ENCODE data around the gene C2orf68.
"Not testable (repeated sequence)": the region's sequence is repeated elsewhere in the genome, so short reads cannot be mapped to it uniquely, and the experiment has no call there.

The C2orf68 gene, protein sequence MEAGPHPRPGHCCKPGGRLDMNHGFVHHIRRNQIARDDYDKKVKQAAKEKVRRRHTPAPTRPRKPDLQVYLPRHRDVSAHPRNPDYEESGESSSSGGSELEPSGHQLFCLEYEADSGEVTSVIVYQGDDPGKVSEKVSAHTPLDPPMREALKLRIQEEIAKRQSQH

DNA sequence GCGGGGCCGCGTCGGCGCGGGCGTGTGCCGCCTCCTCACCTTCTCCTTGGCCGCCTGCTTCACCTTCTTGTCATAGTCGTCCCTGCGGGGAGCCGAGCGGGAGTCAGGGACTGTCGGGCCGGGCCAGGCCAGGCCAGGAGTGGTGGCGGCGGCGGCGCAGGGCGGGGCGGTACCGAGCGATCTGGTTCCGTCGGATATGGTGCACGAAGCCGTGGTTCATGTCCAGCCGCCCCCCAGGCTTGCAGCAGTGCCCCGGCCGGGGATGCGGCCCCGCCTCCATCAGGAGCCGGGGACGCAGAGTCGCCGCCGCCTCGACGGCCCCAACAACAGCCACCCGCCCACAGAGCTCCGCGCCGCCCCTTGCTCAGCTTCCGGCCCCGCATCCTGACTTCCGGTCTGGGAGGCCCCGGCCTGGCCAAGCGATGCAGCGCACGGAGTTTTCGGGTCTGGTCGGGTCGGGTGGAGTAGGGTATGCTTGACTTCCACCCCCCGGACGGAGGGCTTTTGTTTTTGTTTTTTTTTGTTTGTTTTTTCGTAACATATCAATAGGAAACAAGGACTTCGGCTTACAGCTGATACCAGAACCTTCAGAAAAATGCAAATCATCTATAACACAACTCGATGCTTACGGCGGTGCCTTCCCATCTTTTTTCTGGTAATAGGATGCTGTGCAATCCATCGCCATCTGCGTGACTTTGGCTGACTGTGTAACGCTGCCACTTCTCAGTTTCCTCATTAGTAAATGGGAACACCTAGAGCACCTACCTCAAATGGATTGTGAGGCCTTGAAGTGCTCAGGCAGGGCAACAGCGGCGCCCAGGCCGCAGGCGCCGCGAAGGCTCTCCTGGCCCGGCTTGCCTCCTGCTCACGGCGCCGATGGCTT is at the start of gene C2orf68:
C2orf68 (minus strand) TSS at position 362 of the 883 bp plus-strand sequence; CDS start at position 280, 82 bp downstream.
- peak; percentile 86 for DNase-seq (ENCODE audit: low read depth)

DNA sequence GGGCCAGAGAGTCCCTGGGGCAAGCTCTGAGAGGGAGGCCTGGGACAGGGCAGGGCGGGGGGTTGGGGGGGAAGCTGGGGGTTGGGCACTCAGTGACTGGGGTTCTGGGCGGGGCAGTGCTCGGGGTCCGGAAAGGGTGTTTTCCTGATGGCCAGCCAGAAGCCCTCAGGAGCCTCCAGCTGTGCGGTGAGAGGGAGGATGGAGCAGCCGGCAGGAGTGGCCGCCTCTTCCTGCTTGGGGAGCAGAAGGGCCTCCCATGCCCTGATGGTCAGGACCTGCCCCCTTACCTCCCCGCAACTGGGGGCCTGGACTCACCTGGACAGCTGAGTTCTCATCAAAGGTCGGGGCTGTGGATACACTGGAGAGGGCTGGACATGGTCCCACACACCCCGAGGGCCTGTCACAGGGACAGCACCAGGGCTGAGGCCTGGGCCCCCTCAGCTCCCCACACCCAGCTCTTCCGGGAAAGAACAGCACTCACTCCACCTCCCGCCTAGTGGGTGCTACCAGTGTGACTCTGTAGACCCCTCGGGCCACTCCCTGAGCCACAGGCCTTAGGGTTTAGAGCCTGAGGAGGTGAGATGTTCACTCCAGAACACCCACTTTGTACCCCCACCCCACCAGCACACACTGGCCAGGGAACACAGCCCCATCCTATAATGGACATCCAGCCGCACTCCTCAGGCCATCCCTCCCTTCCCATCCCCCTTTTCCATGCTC is 49.4 kb upstream of the C2orf68 start:
- DNase-seq (ENCODE audit: low read depth) = no peak

DNA sequence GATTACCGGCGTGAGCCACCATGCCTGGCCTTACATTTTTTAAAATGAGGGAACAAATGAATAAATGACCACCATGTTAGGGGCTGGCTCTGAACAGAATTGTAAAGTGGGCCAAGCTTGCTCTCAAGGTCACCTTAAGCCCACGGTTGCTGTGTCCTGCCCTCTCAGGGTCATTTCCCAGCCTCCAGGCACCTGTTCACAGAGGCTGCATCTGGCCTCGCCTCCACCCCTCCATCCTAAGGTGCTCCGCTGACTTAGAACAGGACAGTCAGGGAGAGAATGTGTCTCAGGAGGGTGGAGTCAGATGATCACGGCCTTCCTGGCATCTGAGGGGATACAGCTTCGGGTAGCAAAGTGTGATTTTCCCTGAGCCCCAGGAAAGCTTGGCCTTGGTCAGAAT is 48.9 kb upstream of the C2orf68 start:
- DNase-seq (ENCODE audit: low read depth) = no peak

DNA sequence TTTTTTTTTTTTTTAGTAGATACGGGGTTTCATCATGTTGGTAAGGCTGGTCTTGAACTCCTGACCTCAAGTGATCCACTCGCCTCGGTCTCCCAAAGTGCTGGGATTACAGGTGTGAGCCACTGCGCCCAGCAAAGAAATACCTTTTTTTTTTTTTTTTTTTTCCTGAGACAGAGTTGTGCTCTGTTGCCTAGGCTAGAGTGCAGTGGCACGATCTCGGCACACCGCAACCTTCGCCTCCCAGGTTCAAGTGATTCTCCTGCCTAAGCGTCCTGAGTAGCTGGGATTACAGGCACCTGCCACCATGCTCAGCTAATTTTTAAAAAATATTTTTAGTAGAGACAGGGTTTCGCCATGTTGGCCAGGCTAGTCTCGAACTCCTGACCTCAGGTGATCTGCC is 48.4 kb upstream of the C2orf68 start:
- not testable (repeated sequence) for DNase-seq (ENCODE audit: low read depth)

DNA sequence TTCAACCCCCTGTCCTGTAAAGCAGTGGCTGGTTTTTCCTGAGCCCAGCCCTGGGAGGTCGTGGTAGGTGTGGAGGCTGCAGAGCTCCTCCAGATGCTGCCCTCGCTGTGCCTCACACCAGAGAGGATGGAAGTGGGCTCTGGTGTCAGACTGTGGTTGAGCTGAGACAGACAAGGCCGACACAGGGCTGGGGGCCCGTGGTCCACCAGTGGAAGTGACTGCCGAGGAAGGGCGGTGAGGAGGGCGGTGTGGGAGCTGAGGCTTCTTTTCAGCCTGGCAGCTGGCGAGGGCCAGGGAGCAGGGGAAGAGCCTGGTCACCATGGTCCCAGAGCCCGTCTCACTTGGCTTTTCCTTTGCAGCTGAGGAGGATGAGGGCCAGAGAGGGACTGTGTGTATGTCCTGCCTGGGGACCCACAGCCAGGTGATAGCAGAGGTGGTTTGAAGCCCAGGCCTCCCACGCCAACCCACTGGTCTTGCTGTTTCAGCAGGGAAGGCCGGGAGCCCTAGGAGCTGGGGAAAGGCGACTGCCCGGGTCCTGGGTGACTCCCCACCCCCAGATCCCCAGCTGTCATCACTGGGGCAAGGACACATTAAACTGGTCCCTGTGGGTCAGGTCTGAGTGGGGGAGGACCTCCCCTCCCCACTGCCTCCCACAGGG is 47.6 kb upstream of the C2orf68 start:
- no peak for DNase-seq (ENCODE audit: low read depth)

DNA sequence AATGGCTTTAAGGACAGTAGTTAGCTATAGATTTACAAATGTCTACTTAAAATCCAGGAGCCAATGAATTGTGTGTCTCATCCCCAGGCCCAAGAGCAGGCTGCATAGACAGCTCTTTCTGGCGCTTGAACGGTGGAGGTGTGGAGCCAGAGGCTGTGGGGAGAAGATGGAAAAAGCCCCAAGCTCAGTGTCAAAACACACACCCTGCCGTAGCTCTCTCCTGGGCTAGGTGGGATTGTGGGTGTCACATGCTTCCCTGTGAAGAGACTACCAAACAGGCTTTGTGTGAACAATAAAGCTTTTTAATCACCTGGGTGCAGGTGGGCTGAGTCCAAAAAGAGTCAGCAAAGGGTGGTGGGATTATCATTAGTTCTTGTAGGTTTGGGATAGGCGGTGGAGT is 45.5 kb upstream of the C2orf68 start:
- DNase-seq (ENCODE audit: low read depth) = not testable (repeated sequence)

DNA sequence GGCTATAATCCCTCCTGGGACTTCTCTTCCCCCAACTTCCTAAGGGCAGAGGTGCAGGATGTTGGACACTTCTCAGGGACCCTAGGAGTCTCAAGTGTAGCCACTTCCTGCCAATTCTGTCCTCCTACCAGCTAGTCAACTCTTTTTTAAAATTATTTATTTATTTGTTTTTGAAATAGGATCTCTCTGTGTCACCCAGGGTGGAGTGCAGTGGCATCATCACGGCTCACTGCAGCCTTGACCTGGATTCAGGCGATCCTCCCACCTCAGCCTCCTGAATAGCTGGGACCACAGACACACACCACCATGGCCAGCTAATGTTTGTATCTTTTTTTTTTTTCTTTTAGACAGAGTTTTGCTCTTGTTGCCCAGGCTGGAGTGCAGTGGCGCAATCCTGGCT is 44.6 kb upstream of the C2orf68 start:
- DNase-seq (ENCODE audit: low read depth) = peak; percentile 56

DNA sequence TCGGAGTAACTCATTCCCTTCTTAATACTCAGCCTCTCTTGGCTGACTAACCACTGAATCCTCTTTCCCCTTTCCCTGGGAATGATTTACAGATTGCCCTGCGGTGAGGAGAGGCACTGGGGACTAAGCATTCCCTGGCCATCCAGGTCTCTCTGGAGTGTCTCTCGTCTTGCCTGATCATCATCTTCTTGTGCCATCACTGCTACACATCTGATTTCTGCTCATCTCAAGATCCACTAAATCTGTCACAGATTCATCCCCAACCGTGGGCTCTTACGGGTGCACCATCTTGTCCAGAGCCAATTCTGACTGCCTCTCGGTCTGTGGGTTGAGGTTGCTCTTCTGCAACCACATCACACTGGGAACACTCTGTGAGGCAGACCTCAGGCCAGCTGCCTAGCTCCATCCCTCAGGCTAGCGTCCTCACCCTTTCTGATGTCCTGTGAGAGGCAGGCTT is 44.1 kb upstream of the C2orf68 start:
- DNase-seq (ENCODE audit: low read depth) = peak; percentile 90

DNA sequence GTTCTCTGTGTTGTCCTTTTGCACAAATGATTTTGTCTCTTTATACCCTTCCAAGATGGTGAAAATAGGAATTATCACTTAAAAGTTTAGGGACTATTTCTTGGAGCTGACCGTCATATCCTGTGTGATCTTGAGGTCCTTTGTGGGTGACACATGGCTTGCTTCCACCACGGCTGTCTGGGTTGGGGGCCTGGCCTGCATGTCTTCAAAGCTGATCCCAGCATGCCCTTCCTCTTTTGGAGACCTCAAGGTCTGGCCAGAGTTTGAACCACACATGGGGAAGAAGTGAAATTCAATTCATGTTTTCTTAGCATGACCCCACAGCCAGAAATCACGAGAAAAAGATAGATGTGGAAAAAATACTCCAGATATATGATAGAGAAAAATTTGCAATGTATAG is 42.1 kb upstream of the C2orf68 start:
- DNase-seq (ENCODE audit: low read depth) = no peak

DNA sequence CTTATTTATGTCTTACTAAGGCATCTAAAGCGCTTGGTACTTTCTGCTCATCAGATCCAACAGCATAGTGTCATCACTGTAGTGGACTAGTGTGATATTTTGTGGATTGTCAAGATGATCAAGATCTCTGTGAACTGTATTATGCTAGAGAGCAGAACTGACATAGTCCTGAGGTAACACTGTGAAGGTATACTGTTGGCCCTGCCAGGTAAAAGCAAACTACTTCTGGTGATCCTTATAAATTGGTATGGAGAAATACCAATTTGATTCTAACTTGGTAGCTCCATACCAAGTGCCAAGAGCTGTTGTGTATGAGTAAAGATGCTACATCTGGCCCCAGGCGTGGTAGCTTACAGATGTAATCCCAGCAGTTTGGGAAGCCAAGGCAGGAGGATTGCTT is 40.2 kb upstream of the C2orf68 start:
- no peak for DNase-seq (ENCODE audit: low read depth)

DNA sequence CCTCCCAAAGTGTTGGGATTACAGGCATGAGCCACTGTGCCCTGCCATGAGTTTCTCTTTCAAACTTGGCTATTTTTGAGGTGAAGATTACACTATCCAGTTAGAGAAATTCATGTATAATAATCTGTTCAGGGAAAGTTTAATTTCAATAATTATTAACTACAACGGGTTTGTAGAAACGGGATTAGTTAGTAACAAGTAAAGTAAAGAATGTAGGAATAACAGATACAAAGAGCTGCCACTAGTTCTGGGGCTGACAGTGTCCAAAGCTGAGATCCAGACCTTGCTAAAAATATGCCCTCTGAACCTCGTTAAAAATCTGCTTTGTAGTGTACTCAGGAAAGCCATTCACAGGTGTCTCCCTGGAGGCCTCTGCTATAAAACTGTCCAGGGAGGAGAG is 39.2 kb upstream of the C2orf68 start:
- DNase-seq (ENCODE audit: low read depth) = no peak

DNA sequence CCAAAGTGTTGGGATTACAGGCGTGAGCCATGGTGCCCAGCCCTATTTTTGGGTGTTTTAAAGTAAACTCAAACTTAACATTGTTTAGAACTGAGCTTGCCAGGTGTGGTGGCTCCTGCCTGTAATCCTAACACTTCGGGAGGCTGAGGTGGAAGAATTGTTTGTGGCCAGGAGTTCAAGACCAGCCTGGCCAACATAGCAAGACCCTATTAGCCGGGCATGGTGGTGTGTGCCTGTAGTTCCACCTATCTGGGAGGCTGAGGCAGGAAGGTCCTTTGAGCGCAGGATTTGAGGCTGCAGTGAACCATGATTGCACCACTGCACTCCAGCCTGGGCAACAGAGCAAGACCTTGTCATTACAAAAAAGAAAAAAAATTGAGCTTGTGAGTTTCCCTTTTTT is 38.6 kb upstream of the C2orf68 start:
- DNase-seq (ENCODE audit: low read depth) = no peak

DNA sequence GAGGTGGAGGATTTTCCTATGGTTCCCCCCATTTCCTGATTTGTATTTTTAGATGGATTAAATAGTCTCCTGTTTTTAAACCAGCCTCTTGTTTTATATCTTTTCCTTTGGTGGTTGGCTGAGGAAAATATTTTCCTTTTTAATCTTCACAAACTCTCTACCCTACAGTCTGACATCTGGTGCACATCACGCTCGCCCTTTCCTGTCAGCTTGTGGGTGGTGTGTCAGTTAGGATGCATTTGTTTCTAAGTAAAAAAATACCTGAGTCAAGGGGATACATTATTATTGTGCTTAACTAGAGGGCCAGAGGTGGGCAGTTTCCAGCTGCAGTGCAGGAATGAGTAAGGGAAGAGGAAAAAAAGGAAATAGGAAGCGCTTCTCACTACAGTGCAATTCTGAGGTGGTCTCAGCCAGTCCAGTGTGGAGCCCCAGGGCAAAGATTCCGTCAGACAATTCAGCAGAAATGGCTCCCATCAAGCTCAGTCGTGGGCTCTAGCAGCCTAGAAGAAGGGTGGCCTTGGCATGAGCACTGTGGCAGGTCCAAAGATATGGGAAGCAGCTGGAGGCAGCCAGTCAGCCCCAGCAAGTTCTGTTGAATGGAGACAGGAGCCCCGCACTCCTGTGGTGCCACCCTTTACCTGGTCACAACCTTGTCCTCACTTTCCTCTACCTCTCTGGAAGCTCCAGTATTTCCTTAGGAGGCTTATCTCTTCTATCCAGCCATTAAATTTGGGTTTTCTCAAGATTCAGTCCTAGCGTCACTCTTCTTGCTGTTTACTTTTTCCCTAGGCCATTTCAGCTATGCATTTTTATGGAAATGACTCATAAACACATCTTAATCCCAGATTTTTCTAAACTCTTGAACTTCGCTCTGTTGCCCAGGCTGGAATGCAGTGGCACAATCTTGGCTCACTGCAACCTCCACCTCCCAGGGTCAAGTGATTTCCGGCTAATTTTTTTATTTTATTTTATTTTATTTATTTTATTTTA is 37.6 kb upstream of the C2orf68 start:
- DNase-seq (ENCODE audit: low read depth) = peak; percentile 90

DNA sequence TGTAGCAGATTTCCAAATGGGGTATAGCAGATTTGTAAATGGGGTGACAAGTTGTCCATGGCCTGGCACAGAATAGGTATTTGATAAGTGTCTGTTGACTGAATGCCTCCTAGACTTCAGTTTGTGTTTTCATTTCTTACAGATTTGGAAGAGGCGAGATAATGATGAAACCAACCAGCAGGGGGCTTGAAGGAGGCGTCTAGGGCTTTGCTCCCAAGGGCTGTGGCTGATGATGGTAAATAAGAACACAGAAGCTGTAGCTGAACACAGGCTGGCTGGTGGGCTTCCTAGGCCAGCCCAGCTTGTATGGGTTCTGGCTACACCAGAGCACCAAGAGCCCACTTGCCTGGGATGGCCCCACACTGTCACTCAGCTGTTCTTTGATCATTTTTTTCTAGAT is 36.8 kb upstream of the C2orf68 start:
- DNase-seq (ENCODE audit: low read depth) = peak; percentile 74

DNA sequence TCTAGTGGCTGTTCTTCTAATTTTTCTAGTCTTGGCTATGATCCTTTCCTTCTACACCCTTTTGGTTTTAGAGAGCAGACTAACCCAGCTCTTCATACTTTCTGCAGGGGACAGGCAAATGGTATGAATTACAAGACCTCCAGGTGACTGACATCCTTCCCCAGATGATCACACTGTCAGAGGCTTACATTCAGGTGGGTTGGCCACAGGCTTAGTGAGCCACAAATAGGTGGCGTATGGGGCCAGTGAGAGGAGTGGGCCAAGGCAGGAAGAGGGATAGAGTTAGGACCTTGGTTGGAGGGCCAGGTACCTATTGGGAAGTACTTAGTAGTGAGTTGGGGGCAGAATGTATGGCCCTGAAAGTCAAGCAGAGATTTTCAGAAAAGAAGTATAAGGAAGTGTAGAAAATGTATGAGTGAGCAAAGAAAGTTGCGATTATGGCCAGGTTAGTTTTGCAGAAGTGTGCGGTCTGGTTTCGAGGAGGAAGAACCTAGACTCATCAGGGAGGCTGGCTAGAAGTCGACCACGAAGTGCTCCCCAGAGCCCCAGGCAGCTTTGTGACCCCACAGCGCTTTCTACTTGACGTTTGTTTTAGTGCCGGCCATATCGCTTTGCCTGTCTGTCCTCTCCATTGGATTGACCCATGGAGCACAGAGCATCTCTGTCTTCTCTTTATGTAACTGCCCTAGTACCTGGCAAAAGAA is 36.1 kb upstream of the C2orf68 start:
- DNase-seq (ENCODE audit: low read depth) = no peak

DNA sequence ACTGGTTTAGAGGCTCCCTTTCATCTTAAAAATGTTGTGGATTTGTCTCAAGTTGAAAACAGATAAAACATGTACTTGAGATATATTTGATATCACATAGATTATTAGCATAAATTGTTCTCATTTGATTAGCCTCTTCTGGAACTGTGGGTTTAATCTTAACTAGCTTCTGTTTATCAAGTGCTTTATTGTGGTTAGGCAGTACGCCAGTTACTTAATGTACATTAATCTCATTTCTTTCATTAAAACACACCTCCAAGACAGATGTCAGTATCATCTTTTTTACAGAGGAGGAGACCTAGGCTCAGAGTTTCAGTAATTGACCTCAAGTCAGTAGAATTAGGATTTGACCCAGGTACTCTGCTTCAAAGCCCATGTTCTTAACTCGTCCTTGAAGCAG is 34.3 kb upstream of the C2orf68 start:
- no peak for DNase-seq (ENCODE audit: low read depth)

DNA sequence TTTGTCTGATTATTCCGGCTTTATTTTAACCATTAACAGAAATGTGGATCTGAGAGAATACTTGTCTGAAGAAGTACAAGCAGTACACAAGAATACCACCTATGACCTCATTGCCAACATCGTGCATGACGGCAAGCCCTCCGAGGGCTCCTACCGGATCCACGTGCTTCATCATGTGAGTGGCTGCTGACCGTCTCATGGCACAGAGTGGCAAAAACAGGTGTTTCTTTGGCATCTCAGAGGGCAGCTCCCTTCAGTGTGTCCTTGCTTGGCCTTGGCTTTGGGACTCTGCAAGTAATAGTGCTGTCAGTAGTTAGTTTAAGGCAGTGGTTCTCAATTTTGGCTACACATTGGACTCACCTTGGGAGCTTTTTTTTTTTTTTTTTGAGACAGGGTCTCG is 33.0 kb upstream of the C2orf68 start:
- DNase-seq (ENCODE audit: low read depth) = no peak

DNA sequence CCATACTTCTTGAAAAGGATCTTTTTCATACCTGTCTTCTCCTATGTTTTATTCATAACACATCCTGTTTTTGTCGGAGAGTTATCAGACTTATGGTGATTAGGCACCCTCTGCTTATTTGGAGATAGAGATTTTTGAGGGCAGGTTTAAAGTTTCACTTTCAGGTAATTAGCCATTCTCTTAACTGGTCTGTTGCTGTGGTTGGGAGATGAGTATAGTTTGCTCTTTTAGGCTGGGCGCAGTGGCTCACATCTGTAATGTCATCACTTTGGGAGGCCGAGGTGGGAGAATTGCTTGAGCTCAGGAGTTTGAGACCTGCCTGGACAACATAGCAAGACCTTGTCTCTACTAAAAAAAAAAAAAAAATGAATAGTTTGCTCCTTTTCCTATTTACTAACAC is 30.9 kb upstream of the C2orf68 start:
- no peak for DNase-seq (ENCODE audit: low read depth)

DNA sequence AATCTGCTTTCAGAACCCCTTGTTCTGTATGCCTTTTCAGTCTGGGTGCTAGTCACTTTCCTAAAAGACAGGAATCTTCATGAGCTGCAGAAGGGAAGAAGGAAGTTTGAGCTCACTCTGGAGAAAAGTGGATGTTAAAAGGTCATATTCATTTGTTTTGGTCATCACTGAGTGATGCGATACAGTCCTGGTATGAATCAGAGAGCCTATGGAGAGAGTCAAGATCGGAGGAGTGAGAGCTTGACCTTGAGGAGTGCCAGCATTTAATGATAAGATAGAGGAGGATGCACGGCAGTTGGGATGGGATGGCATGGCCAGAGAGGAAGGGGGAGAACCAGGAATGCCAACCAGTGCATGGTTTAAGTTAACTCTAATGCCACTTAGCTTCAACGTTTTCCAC is 23.8 kb upstream of the C2orf68 start:
- DNase-seq (ENCODE audit: low read depth) = peak; percentile 18

DNA sequence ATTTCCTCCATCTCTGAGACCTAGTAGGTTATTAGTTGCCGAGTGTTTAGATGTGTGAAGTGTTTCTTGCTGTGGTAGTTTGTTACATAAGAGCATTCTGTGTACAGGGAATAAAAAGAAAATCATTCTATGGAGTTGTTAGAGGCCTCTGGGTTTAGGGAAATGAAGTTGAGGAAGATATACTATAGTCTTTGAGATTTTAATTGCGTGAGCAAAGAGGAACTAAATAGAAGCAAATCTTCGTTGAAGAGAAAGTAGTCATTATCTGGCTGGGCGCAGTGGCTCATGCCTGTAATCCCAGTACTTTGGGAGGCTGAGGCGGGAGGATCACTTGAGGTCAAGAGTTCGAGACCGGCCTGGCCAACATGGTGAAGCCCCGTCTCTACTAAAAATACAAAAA is 23.1 kb upstream of the C2orf68 start:
- DNase-seq (ENCODE audit: low read depth) = no peak

DNA sequence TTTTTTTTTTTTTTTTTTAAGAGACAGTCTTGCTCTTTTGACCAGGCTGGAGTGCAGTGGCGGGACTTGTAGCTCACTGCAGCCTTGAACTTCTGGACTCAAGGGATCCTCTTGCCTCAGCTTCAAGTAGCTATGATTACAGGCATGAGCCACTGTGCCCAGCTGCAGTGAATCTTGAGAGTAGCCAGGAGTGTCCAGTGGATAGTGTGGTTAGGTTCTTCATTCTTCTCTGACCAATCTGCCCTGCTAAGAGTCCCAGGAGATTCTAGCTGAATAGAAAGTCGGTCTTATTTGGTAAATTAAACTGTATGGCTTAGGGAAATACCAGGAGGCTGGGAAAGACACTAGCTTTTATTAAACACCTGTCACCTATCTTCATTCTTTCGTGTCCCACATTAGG is 19.4 kb upstream of the C2orf68 start:
- DNase-seq (ENCODE audit: low read depth) = no peak
